Activated CD4-positive, CD25-positive, alpha-beta regulatory T cell treated with anti-CD3 and anti-CD28 coated beads, Interleukin-2, amount 50 U/mL, for 72 hours (primary cell): ENCODE data around the gene TUBB3.
A peak's percentile ranks its signal among the peaks of the same experiment; 100 is the strongest.
"Not testable (repeated sequence)": the region's sequence is repeated elsewhere in the genome, so short reads cannot be mapped to it uniquely, and the experiment has no call there.

Experiments used
- DNase-seq: peaks from one replicate; pipeline ENCODE4 v3.0.0; 2021

Gene TUBB3

GRCh38 chr16:89922884-89923639 is at the start of gene TUBB3:
Gene TUBB3, plus strand, starts transcription at chr16:89923342. Its CDS starts 60 bp downstream, at chr16:89923402.
- DNase-seq = peak; percentile 63

DNA sequence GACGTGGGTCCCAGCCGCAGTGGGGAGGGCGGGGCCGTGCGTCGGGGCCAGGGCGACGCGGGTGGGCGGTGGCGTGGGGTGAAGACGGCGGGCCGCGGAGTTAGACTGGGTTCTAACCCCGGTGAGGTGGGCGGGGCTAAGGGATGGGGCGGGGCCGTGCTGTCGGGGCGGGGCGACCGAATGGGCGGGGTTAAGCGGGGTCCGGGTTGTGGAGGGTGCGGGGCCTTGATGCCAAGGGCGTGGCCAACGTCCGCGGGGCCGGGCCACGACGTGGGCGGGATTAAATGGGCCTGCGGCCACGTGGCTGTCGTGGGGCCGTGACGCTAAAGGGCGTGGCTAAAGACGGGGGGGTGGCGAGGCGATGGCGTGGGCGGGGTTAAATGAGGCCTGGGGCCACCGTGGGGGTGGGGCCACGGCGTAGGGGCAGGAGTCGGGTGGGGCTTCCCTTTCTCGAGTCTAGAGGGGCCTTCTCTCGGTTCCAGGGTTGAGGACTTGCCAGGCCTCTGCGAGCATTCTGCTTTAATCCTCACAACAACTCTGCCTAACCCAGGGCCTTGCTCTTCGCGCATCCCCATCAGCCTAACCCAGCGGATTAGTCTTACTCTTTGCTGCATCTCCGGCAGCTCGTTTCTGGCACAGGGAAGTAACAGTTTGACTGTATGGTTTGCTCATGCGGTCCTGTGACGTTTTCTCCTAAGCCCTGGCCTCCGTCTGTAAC is 49.0 kb upstream of the TUBB3 start:
- peak; percentile 97 for DNase-seq

GRCh38 chr16:89879123-89879522 is 44.0 kb upstream of the TUBB3 start:
- DNase-seq = not testable (repeated sequence)

- DNase-seq = no peak
Observed at GRCh38 chr16:89880477-89881367, 42.4 kb upstream of the TUBB3 start.

- no peak for DNase-seq
Observed at GRCh38 chr16:89881368-89881730, 41.8 kb upstream of the TUBB3 start.

DNA sequence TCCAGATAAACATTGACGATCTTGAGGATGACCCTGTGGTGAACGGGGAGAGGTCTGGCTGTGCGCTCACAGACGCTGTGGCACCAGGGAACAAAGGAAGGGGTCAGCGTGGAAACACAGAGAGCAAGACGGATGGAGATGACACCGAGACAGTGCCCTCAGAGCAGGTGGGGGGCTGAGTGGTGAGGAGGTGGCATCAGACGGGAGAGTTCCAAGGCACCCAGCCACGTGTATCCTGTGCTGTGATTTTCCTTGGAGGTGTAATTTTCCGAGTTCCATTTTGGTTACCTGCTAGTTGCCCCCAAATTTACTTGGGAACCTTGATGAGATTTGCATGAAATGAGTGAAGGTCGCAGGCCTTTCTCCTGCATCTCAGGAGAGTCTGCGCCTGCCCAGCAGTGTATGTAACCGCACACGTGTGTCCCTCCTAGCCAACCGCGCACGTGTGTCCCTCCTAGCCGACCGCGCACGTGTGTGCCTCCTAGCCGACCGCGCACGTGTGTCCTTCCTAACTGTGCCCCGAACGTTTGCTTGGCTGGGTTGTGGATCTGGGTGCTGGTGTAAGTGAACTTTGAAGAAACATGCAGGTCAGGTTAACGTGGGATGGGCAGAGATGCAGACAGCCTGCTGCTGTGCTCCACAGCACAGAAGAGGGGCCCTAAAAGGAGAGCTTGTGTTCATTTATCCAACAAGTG is 39.6 kb upstream of the TUBB3 start:
- DNase-seq = no peak

GRCh38 chr16:89884041-89884421 is 39.1 kb upstream of the TUBB3 start:
- no peak for DNase-seq

DNA sequence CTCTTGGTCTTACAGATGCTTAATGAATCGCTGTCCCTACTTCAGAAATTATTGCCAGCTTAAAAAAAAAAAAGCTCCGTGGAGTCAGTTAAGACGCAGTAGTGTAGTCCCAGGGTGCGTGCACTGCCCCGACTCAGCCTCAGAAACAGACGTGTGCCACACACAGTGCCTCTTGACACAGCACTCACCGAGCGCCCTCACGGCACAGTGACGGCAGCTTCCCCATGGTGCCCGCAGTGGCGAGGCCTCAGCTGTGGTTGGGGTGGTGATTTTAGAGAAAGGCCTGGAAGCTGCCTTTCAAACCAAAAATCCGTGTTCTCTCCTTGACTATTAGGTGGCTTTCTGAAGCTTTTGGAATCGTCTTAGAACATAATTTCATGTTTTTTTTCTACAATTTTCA is 35.9 kb upstream of the TUBB3 start:
- no peak for DNase-seq

GRCh38 chr16:89890200-89890599 is 32.9 kb upstream of the TUBB3 start:
- no peak for DNase-seq

- DNase-seq = no peak
Observed at GRCh38 chr16:89890886-89891657, 32.1 kb upstream of the TUBB3 start.

DNA sequence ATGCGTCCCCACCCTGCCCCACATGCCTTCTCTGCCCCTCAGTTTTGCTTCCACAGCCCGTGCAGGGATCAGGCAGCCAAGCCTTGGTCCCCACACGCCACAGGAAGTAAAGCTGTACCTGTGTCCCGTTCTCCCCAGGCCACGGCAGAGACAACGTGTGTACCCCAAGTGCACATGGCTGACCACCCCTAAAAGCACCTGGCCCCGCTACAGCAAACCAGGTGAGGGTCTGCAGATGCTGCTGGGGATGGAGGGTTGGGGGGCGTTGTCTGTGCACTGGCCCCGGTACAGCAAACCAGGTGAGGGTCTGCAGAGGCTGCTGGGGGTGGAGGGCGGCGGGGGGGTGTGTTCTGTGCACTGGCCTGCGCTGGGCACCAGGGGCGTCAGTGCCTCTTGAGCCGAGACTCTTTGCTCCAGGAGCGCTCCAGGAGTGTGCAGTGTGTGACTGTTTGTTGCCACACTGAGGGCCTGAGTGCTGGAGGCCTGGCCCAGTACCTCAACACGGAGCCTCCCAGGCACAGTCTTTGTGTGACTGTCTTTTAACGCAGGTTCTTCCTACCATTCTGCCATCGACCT is 31.0 kb upstream of the TUBB3 start:
- DNase-seq = no peak

- DNase-seq = no peak
Observed at GRCh38 chr16:89892635-89893034, 30.5 kb upstream of the TUBB3 start.

DNA sequence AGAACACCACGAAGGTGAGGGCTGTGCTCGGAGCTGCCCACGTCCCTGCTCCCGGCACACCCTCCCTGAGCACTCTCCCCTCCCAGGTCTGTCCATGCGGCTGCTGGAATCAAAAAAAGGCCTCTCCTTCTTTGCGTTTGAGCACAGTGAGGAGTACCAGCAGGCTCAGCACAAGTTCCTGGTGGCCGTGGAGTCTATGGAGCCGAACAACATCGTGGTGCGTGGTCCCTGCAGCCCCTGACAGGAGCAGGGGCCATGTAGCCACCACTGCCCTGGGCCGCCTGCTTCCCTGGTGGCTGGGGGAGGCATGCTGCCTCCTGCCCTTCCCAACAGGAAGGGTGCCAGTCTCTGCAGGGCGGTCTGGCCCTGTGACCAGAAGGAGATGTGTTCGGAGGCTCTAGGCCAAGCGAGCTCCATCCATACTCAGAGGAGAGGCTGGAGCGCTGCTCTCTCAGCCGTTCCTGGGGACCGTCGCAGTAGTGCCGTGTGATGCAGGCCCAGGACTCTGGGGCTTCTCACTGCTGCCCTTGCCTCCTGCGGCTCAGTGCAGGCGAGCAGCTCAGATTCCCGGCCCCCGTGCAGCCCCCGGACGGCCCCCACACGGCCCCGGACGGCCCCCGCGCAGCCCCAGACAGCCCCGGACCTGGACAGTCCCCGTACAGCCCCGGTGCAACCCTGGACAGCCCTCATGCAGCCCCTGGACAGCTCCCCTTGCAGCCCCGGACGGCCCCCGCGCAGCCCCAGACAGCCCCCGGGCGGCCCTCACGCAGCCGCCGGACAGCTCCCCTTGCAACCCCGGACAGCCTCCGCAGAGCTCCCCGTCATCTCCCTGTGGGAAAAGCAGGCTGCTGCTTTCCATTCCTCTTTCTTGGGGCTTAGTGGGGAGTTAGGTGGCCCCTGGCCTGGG is 29.2 kb upstream of the TUBB3 start:
- no peak for DNase-seq

GRCh38 chr16:89895482-89896250 is 27.5 kb upstream of the TUBB3 start:
- DNase-seq = no peak

GRCh38 chr16:89897204-89897603 is 25.9 kb upstream of the TUBB3 start:
- DNase-seq = no peak

DNA sequence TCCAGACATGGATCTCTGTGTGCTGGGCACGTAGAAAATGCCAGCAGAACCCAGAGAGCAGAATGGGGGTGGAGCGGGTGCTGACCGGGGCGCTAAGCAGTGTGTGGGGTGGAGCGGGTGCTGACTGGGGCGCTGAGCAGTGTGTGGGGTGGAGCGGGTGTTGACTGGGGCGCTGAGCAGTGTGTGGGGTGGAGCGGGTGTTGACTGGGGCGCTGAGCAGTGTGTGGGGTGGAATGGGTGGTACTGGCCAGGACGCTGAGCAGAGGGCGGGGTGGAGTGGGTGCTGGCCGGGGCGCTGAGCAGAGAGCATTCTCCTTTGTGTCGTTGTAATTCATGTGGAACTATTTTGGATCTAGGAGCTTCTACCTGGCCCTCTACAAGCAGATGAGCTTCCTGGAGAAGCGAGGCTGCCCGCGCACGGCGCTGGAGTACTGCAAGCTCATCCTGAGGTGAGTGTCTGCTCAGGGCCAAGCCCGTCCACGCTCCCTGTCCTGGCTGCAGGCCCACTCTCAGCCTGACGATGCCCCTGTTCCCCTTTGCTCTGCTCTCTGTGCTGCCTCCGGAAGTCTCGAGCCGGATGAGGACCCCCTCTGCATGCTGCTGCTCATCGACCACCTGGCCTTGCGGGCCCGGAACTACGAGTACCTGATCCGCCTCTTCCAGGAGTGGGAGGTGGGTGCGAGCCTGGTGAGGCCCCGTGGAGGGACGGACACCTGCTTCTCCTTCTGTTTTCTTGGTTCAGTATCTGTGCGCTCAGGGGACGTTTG is 24.8 kb upstream of the TUBB3 start:
- DNase-seq = no peak

DNA sequence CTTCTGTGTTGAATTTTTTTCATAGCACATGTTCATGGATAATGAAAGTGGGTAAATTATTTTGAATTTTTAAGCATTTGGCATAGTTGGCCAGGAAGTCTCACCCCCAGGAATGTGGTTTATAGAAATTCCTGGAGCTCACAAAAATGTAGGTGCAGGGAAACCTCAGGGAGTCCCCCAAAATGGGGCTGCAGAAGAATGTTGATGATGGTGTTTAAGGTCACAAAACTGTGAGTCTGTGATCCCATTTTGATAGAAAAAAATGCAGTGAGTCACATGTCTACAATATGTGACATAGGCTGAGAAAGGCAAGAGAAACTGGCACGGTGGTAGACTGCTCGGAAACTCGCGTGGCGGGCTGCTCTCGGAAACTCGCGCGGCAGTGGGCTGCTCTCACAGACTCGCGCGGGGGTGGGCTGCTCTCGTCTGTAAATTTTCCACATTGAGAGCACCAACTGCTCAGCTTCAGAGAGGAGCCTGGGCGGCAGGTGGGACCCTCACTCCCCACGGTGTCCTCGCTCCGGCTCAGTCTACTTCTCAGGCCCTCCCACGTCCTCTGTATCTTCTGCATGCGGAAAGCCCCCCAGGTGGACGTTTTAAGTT is 23.2 kb upstream of the TUBB3 start:
- no peak for DNase-seq

DNA sequence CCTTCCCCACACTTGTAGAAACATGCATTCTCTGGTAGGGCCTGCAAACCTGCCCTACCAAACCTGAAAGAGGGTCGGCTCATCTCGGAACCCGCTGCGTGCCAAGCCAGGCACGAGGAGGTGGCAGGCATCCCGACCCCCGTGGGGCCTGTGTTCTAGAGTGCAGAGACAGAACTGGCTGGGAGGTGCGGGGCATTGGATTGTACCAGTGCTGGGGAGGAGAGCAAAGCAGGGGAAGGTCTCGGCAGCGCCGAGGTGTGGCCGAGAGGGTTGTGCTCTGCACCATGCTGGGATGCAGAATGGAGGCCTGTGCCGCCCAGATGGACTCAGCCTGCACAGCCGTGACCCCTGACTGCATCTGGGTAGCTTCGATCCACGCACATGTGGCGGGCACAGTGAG is 22.3 kb upstream of the TUBB3 start:
- DNase-seq = no peak

GRCh38 chr16:89902980-89903379 is 20.2 kb upstream of the TUBB3 start:
- no peak for DNase-seq
